ENCODE results near the gene MAP2K3.

GRCh38 chr17:21275047-21275578 is 9.4 kb upstream of the MAP2K3 start:
- TF ChIP-seq EZH2 (IDR thresholded peaks at IDR 0.05; ENCODE audit: insufficient read depth, poor library complexity, severe bottlenecking) (no peak), EZH2phosphoT487 (IDR thresholded peaks at IDR 0.05; ENCODE audit: insufficient read depth, low read depth) (no peak)

Measured in GM23248 (cell line).